Upper lobe of left lung (tissue), 4 donors: ENCODE data around the gene MAN1B1.

ENCODE experiments used
- CTCF ChIP-seq, 6 experiments: fragments of 450-650 bp in 4 of 6; fragments of 200-600 bp in 2 of 6; sonication (generic) in 2 of 6; IDR thresholded peaks; one replicate each; pipeline ENCODE4 v1.5.1; 2016 to 2019; ENCODE audit warnings: antibody characterized with exemption in 6 of 6
- EP300 ChIP-seq, 4 donors: sonication (generic); formaldehyde crosslinking; IDR thresholded peaks; one replicate each; pipeline ENCODE4 v1.5.1; 2017; ENCODE audit warnings: antibody characterized with exemption in 4 of 4, control low read depth in 2 of 4
- POLR2A ChIP-seq, 4 donors: fragments of 450-650 bp; IDR thresholded peaks; one replicate each; pipeline ENCODE4 v1.5.1; 2016 to 2017; ENCODE audit warnings: antibody characterized with exemption in 4 of 4, mild to moderate bottlenecking in 2 of 4
- POLR2AphosphoS5 ChIP-seq, 2 donors: sonication (generic); formaldehyde crosslinking; IDR thresholded peaks; one replicate each; pipeline ENCODE4 v1.5.1; 2017; ENCODE audit warnings: antibody characterized with exemption in 2 of 2

DNA sequence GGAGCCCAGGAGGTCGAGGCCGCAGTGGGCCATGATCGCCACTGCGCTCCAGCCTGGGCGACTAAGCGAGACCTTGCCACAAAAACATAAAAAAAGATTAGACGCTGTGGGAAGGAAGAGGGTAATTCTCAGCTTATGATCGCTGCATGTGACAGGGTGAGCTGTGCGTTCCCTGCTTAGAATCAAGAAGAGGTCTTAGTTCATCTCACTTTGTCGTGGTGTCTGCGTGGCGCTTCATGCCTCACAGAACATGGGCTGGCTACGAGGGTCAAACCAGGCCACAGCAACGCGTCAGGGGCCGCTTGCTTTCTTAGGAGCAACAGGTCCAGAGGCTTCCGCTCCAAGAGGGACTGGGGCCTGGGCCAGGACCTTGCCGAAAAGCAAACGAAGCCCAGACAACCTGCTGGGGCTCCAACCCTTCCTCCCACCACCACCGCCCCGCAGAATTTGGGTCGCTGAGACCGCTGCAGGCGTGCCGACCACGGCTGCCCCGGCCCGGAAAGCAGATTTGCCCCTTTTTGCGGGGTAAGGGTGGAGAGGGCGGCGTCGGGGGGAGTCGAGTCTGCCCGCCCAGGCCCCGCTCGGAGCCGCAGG is 42.2 kb downstream of the MAN1B1 start:
- no peak for TF ChIP-seq CTCF (IDR thresholded peaks at IDR 0.05)
- TF ChIP-seq POLR2A (IDR thresholded peaks at IDR 0.05): no peak
- TF ChIP-seq EP300 (IDR thresholded peaks at IDR 0.05): no peak
- no peak for TF ChIP-seq POLR2AphosphoS5 (IDR thresholded peaks at IDR 0.05)
